Measurements from ENCODE around the gene PRSS3. TPM values are rescaled to one million over a fixed set of nuclear protein-coding genes. Genes with fewer than 3 reads are reported as not detected.
"Not testable (repeated sequence)": the region's sequence is repeated elsewhere in the genome, so short reads cannot be mapped to it uniquely, and the experiment has no call there.

PRSS3 gene
- total RNA-seq, 6 experiments from 2014 or later = 18.9 to 40.4 (median 23.8) TPM

DNA sequence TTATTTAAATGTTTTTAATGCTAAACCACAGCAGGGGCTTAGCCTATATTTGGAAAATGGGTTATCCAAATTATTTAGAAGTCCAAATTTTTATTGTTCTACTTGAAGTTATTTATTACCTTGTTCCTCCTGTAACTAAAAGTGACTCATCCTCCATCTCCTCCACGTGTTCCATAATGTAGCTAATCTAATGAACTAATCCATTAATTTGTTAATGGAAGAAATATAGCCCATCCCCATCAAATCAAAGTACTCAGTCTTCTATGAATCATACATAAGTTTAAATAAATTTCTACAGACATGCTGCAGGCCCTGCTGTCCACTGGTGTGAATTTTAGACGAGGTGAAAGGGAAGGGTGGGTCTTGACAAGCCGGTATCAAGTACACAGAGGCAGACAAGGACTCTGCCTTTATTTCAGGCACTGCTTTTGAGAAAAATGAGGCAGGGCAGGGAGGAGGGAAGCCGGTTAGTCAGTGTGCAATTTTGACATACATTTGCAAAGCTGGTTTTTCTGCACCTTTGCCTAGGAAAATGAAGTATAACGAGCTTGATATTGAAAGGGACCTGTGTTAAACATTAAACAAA lies 21.2 kb upstream of the PRSS3 start:
- not testable (repeated sequence) for H3K9me3 Mint-ChIP-seq; H3K4me3 Mint-ChIP-seq; H3K27me3 Mint-ChIP-seq (ENCODE audit: insufficient read depth); H3K36me3 Mint-ChIP-seq (ENCODE audit: low read depth); H3K27ac Mint-ChIP-seq; DNase-seq
- H3K4me1 Mint-ChIP-seq (ENCODE audit: low read depth) = peaks cover 45% of the 10 kb centered on the region

DNA sequence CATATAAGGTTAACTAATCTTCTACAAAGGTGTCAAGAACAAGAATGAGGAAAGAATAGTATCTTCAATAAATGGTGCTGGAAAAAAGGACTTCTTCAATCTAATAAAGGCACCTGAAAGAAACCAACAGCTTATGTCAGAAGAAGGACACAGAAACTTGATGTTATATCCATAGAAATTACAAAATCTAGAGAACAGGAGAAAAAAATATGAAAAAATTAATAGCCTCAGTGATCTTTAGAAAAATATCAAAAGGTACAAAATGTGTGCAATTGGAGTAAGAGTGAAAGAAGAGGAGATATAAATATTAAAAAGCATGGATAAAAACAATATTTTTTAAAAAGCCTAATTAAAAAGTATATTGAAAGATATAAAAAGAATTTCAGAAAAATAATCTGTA lies 18.8 kb upstream of the PRSS3 start:
- Mint-ChIP-seq H3K36me3 (ENCODE audit: low read depth) (peaks cover 18% of the 10 kb centered on the region), H3K27ac (no peak overlapping the region), H3K4me3 (no peak overlapping the region), H3K4me1 (ENCODE audit: low read depth) (peaks cover 45% of the 10 kb centered on the region), H3K9me3 (no peaks in the 10 kb centered on the region), H3K27me3 (ENCODE audit: insufficient read depth) (peaks cover 1% of the 10 kb centered on the region; the same call in 1 of the 2 replicates)
- TF ChIP-seq, protein P1, sequence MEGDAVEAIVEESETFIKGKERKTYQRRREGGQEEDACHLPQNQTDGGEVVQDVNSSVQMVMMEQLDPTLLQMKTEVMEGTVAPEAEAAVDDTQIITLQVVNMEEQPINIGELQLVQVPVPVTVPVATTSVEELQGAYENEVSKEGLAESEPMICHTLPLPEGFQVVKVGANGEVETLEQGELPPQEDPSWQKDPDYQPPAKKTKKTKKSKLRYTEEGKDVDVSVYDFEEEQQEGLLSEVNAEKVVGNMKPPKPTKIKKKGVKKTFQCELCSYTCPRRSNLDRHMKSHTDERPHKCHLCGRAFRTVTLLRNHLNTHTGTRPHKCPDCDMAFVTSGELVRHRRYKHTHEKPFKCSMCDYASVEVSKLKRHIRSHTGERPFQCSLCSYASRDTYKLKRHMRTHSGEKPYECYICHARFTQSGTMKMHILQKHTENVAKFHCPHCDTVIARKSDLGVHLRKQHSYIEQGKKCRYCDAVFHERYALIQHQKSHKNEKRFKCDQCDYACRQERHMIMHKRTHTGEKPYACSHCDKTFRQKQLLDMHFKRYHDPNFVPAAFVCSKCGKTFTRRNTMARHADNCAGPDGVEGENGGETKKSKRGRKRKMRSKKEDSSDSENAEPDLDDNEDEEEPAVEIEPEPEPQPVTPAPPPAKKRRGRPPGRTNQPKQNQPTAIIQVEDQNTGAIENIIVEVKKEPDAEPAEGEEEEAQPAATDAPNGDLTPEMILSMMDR (IDR thresholded peaks at IDR 0.05) = no peak
- no peak for DNase-seq

- DNase-seq = peak; percentile 39
- Mint-ChIP-seq H3K9me3 (no peaks in the 10 kb centered on the region), H3K27me3 (ENCODE audit: insufficient read depth) (peaks cover 1% of the 10 kb centered on the region; the same call in 1 of the 2 replicates), H3K27ac (0 out of 2 replicates have a peak overlapping the region, but pooled peaks have one; percentile 12), H3K36me3 (ENCODE audit: low read depth) (peaks cover 18% of the 10 kb centered on the region), H3K4me1 (ENCODE audit: low read depth) (peaks cover 51% of the 10 kb centered on the region), H3K4me3 (no peak overlapping the region)
- TF ChIP-seq, protein P1 (IDR thresholded peaks at IDR 0.05) = peak; percentile 87
These were observed 16.5 kb upstream of the PRSS3 start for GRCh38 chr9:33778700-33779351.

- H3K27ac Mint-ChIP-seq = peak overlapping the region; percentile 39; the same call in 1 of the 2 replicates
- TF ChIP-seq, protein P1 (IDR thresholded peaks at IDR 0.05) = no peak
- H3K36me3 Mint-ChIP-seq (ENCODE audit: low read depth) = peaks cover 18% of the 10 kb centered on the region
- H3K4me3 Mint-ChIP-seq = no peak overlapping the region
- no peak for DNase-seq
- peaks cover 1% of the 10 kb centered on the region; the same call in 1 of the 2 replicates for H3K27me3 Mint-ChIP-seq (ENCODE audit: insufficient read depth)
- H3K4me1 Mint-ChIP-seq (ENCODE audit: low read depth) = peaks cover 46% of the 10 kb centered on the region
- no peaks in the 10 kb centered on the region for H3K9me3 Mint-ChIP-seq
These were observed 15.1 kb upstream of the PRSS3 start for GRCh38 chr9:33780276-33780675.

DNA sequence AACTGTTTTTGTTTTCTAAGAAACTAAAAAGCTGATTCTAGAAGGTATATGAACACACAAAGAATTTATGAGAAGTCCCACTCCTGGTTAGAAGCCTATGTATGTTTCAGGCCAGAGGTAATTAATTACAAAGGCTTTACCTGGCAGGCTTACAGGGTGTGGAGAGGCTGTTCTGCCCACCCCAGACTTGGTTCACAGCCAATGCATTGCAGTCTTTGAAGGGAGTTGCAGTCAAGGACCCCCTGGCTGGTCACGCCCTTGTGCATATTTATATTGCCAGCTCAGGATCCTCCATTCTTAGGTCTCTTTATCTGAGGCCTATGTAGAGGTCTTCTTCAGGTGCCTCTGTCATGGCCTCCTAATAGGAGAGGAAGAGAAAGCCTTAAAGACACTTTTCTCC lies 13.6 kb upstream of the PRSS3 start:
- Mint-ChIP-seq H3K27ac (no peak overlapping the region), H3K4me3 (no peak overlapping the region), H3K36me3 (ENCODE audit: low read depth) (peaks cover 9% of the 10 kb centered on the region; the same call in 1 of the 2 replicates), H3K4me1 (ENCODE audit: low read depth) (peaks cover 46% of the 10 kb centered on the region), H3K9me3 (no peaks in the 10 kb centered on the region), H3K27me3 (ENCODE audit: insufficient read depth) (peaks cover 1% of the 10 kb centered on the region; the same call in 1 of the 2 replicates)
- no peak for DNase-seq
- TF ChIP-seq, protein P1 (IDR thresholded peaks at IDR 0.05) = no peak
